Peyer's patch (tissue), 4 donors: ENCODE results near the gene IFT22.
A peak's percentile ranks its signal among the peaks of the same experiment; 100 is the strongest.

Experiments
- POLR2A ChIP-seq, 2 donors: fragments of 450-650 bp; IDR thresholded peaks; one replicate each; pipeline ENCODE4 v1.5.1; 2017; ENCODE audit warnings: antibody characterized with exemption in 2 of 2, mild to moderate bottlenecking in 2 of 2, moderate library complexity in 2 of 2
- TF ChIP-seq, protein P1 (sequence below), 6 experiments: fragments of 450-650 bp in 4 of 6; fragments of 200-600 bp in 2 of 6; sonication (generic) in 1 of 6; IDR thresholded peaks; one replicate each; pipeline ENCODE4 v1.5.1; 2017 to 2019; ENCODE audit warnings: antibody characterized with exemption in 6 of 6, mild to moderate bottlenecking in 3 of 6, moderate library complexity in 1 of 6

DNA sequence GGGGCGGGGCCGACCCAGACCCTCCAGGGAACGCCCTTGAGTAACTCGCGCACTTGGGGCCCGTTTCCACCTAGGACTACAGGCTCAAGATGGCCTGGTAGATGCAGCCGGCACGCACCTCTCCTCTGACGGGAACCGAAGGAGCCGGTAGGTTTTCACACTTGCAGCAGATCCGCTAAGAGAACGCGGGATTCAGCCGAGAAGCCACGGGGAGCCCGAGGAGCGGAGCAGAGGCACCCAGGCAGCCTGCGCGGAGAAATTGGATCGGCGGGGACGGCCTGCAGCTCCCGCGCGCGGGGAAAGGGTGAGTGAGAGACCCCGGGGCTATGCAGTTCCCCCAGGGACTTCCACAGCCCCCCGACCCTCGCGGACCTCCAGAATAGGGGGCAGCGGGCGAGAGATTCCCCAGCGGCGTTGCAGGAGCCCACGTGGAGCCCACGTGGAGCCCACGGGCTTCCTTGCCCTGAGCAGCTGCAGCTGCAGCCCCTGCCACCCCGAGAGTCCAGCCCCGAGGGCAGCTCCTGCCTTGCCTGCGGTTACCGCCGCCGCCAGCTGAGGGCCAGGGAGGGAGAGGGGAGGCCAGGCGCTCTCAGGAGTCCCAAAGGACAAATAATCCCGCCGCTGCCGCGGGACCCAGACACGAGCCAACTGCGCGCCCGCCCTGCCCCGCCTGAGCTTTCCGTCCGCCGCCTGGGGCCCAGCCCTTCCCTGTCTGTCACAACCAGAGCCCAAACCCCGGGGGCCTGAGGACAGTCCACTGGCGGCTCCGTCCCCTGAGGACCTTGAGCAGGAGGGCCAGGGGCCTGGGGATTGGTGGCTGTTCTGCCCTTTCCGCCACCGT lies 13.1 kb downstream of the IFT22 start:
- TF ChIP-seq POLR2A (IDR thresholded peaks at IDR 0.05) = no peak
- TF ChIP-seq, protein P1, sequence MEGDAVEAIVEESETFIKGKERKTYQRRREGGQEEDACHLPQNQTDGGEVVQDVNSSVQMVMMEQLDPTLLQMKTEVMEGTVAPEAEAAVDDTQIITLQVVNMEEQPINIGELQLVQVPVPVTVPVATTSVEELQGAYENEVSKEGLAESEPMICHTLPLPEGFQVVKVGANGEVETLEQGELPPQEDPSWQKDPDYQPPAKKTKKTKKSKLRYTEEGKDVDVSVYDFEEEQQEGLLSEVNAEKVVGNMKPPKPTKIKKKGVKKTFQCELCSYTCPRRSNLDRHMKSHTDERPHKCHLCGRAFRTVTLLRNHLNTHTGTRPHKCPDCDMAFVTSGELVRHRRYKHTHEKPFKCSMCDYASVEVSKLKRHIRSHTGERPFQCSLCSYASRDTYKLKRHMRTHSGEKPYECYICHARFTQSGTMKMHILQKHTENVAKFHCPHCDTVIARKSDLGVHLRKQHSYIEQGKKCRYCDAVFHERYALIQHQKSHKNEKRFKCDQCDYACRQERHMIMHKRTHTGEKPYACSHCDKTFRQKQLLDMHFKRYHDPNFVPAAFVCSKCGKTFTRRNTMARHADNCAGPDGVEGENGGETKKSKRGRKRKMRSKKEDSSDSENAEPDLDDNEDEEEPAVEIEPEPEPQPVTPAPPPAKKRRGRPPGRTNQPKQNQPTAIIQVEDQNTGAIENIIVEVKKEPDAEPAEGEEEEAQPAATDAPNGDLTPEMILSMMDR (IDR thresholded peaks at IDR 0.05) = peak in 1 of 6 experiments; percentile 1
